Lung microvascular endothelial cell (primary cell): ENCODE measurements around the gene MYH9. TPM values are rescaled to one million over a fixed set of nuclear protein-coding genes. Genes with fewer than 3 reads are reported as not detected.
"Not testable (repeated sequence)": the region's sequence is repeated elsewhere in the genome, so short reads cannot be mapped to it uniquely, and the experiment has no call there.

ENCODE experiments used
- DNase-seq, 2 donors: peaks; one replicate each; pipeline versions ENCODE4 v3.0.0 to v3.0.0-alpha.2; 2010; ENCODE audit warnings: low read depth in 2 of 2
- total RNA-seq: library from RNA; depleted of rRNA; stranded (reverse); fragments of >200 nt; gene quantifications from 2 replicates; pipeline ENCODE4 v1.2.1, GENCODE V29; 2014

MYH9 gene
- total RNA-seq, result 409 and 410 TPM in 2 replicates

DNA sequence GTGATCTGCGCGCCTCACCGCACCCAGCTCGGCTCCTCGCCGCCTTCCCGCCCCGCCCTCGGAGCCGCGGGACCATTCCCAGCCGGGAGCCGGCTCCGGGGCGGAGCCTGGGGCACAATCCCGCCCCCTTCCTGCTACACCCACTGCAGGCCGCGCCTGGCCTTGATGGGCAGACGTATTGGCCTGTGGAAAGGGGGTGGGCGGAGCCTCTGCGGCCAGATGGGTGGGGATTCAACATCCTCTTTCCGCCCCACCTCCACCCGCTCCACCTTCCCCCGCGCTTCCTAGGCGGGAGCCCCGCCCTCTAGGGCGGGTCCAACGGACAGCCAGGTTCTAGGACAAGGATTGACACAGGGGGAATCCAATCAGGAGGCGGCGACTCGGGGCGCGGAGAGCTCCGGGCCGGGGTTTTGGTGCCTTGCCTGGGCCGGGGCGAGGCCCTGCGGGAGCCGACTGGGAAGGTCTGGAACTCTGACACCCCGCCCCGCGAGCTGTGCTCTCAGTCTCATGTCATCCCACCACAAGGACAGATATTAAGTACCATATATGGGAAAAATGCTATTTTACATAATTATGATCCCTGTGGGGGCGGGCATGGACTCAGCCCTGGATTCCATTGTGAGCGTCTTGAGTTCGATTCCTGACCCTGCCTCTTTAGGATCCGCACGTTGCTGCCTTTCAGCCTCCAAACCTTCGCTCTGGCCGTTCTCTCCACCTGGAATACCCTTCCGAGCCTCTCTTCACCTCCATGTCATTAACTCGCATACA lies at the start of gene MYH9:
TSS of gene MYH9 (minus strand) at position 9 of the 768 bp plus-strand sequence. CDS start 38,731 bp downstream, outside the sequence.
- DNase-seq, result peak; percentile 100

DNA sequence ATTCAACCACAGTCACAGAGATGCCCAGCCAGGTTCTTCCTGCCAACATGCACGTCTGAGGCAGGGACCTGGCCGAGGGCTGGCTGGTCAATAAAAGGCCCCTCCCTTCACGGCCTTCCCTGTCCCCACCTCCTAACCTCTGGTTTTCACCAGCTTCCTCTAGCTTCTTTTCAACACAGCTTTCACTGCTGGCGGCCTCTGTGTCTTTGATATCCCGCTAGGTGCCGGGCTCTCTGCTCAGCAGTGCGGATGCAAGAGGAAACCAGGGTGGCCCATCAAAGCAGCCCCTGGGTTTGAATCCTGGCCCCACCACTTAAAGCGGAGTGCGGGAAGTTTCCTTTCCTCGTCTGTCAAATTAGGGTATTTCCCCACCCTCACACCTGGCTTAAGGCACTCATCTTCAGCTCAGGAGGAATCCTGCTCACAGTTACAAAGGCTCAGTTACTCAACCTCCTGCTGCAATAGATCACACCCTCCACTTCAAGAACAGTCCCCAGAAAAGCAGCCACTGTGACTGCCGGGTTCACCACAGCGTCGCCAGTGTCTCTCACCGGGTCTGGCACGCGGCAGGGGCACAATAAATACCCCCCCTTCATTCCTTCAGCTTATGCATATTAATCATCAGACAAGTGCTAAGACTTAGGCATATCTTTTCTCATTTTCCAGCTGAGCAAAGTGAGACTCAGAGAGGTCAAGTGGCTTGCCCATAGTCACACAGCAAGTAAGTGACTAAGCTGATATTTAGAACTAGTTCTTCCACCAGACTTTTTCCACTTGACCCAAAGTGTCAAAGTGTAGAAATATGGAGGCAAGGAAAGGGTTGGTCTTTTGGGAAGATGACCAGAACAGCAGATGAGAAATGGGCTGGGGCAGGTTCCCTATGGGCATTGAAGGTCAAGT lies 48.0 kb upstream of the MYH9 start:
- DNase-seq, result no peak

DNA sequence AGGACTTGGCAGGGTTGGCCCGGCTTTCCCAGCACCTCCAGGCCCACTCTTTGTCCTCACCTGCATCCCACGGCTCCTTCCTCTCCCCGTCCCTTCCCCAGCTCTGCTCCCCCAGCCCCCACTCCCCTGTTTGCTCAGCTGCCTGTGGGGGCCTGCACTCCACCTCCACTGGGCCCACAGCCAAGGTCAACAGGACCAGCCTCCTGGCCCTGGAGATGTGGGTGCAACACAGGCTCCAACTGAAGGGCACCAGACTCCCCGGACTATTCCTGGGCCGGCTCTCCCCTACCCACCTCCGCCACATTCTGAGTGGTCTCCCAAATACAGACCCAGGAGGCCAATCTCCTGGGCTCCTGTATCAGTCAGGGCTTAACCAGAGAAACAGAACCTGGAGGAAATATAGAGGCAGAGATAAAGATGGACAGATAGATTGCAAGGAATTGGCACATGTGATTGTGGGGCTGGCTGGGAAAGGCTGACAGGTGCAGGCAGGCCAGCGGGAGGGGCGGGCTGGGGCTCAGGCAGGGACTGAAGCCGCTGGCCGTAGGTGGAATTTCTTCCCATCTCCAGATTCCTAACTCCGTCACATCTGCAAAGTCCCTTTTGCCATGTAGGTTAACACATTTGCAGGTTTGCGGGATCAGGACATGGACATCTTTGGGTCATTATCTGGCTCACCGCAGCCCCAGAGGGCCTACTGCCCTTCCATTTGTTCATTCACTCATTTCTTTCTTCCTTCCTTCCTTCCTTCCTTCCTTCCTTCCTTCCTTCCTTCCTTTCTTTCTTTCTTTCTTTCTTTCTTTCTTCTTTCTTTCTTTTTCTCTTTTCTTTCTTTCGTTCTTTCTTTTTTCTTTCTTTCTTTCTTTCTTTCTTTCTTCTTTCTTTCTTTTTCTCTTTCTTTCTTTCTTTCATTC lies 45.8 kb upstream of the MYH9 start:
- no peak for DNase-seq

- no peak for DNase-seq
These were observed 45.0 kb upstream of the MYH9 start for GRCh38 chr22:36432592-36433317.

DNA sequence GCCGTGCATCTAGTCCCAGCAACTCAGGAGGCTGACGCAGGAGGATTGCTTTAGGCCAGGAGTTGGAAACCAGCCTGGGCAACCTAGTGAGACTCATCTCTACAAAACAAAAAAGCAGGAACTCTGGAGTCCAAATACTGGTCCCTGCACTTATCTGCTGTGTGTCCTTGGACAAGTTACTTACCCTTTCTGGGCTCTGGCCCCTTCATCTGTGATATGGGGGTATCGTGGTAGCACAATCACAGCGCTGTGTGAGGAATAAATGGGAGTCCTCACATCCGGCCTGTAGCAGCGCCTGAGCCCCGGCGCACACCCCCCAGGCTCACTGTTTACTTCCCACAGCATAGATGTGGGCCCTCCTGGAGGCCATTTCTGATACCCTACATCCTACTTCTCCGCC lies 44.2 kb upstream of the MYH9 start:
- DNase-seq, result no peak

- peak; percentile 59 to 82 for DNase-seq
These were observed 43.1 kb upstream of the MYH9 start for GRCh38 chr22:36430863-36431262.

DNA sequence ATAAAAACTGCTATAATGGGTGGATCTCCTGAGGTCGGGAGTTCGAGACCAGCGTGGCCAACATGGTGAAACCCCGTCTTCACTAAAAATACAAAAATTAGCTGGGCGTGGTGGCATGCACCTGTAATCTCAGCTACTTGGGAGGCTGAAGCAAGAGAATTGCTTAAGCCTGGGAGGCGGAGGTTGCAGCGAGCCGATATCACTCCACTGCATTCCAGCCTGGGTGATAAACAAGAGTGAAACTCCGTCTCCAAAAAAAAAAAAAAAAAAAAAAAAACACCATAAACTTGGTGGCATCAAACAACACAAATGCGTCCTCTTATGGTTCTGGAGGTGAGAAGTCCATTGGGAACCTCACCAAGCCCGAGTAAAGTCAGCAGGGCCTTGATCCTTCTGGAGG lies 40.2 kb upstream of the MYH9 start:
- DNase-seq, result not testable (repeated sequence)

- peak; percentile 48 to 50 for DNase-seq
These were observed 38.3 kb upstream of the MYH9 start for GRCh38 chr22:36425977-36426523.

DNA sequence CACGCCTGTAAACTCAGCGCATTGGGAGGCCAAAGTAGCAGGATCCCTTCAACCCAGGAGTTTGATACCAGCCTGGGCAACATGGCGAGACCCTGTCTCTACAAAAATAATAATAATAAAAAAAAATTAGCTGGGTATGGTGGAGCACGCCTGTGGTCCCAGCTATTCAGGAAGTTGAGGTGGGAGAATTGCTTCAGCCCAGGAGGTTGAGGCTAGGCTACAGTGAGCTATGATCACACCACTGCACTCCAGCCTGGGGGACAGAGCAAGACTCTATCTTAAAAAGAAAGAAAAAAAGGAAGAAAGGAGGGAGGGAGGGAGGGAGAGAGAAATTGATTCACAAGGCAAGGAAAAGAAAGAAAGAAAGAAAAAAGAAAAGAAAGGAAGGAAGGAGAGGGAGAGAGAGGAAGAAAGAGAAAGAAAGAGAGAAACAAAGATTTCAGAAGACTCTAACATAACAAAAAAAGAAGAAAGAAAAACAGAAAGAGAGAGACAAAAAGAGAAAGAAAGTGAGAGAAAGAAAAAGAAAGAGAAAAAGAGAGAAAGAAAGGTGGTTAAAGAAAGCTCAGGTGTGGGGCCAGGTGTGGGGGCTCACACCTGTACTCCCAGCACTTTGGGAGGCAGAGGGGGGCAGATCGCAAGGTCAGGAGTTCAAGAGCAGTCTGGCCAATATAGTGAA lies 37.3 kb upstream of the MYH9 start:
- DNase-seq, result no peak

DNA sequence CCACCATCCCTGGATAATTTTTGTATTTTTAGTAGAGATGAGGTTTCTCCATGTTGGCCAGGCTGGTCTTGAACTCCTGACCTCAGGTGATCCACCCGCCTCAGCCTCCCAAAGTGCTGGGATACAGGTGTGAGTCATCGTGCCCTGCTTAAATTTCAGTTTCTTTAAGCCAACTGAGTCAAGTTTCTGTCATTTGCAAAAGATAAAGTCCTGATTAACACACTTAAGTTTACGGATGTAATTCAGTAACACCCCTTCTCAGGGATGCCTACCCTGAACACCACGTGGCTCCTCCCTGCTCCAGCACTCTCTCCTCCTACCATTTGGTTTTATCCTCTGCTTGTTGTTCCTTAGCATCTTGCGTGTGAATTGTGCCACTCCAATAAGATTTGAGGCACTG lies 36.7 kb upstream of the MYH9 start:
- DNase-seq, result not testable (repeated sequence)

- no peak for DNase-seq
These were observed 36.0 kb upstream of the MYH9 start for GRCh38 chr22:36423461-36424404.

GRCh38 chr22:36422287-36423014 lies 34.7 kb upstream of the MYH9 start:
- DNase-seq, result no peak

DNA sequence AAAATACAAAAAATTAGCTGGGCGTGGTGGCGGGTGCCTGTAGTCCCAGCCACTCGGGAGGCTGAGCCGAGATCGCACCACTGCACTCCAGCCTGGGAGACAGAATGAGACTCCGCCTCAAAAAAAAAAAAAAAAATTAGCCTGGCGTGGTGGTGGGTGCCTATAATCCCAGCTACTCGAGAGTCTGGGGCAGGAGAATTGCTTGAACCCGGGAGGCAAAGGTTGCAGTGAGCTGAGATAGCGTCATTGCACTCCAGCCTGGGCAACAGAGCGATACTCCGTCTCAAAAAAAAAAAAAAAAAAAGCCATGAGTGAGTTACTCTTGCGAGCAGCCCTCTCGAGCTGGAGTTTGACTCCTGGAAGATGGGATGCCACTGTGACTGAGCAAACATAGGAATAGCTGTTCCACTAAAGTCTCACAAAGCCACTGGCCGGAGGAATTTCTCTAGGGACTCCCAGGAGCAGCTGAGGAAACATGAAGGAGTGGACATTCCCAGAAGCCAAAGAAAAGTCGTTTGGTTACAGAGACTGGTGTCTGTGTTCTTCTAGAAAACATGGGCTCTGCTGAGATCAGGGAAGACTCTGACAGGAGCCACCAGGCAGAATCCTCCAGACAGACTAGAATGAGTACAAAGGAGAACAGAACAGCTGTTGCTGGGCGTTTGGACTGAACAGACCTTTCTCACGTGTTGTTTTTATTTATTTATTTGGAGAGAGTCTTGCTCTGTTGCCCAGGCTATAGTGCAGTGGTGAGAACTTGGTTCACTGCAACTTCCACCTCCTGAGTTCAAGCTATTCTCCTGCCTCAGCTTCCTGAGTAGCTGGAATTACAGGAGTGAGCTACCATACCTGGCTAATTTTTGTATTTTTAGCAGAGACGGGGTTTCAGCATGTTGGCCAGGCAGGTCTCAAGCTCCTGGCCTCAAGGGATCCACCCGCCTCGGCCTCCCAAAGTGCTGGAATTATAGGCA lies 32.4 kb upstream of the MYH9 start:
- no peak for DNase-seq

GRCh38 chr22:36419177-36419911 lies 31.6 kb upstream of the MYH9 start:
- peak in 1 of 2 donors; percentile 36 for DNase-seq

DNA sequence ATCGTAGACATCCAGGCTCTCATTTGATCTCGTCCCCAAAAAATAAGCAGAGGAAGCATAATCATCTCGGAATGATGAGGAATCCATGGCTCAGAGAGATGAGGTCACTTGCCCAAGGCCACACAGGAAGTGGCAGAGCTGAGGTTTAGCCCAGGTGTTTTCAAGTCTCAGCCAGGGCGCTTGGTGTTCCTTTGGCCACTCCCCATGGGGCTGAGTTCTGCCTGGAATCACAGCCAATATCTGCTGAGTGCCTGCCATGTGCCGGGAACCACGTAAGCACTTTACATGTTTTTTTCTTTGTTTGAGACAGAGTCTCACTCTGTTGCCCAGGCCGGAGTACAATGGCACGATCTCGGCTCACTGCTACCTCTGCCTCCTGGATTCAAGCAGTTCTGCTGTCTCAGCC lies 29.5 kb upstream of the MYH9 start:
- peak in 1 of 2 donors; percentile 55 for DNase-seq
